Putamen (tissue), 1 donor: Measurements from ENCODE around the gene EPHB6.

Experiments used
- DNase-seq: peaks from one replicate; pipeline ENCODE4 v3.0.0-alpha.2; 2016; ENCODE audit warnings: low spot score

Gene EPHB6, protein sequence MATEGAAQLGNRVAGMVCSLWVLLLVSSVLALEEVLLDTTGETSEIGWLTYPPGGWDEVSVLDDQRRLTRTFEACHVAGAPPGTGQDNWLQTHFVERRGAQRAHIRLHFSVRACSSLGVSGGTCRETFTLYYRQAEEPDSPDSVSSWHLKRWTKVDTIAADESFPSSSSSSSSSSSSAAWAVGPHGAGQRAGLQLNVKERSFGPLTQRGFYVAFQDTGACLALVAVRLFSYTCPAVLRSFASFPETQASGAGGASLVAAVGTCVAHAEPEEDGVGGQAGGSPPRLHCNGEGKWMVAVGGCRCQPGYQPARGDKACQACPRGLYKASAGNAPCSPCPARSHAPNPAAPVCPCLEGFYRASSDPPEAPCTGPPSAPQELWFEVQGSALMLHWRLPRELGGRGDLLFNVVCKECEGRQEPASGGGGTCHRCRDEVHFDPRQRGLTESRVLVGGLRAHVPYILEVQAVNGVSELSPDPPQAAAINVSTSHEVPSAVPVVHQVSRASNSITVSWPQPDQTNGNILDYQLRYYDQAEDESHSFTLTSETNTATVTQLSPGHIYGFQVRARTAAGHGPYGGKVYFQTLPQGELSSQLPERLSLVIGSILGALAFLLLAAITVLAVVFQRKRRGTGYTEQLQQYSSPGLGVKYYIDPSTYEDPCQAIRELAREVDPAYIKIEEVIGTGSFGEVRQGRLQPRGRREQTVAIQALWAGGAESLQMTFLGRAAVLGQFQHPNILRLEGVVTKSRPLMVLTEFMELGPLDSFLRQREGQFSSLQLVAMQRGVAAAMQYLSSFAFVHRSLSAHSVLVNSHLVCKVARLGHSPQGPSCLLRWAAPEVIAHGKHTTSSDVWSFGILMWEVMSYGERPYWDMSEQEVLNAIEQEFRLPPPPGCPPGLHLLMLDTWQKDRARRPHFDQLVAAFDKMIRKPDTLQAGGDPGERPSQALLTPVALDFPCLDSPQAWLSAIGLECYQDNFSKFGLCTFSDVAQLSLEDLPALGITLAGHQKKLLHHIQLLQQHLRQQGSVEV

DNA sequence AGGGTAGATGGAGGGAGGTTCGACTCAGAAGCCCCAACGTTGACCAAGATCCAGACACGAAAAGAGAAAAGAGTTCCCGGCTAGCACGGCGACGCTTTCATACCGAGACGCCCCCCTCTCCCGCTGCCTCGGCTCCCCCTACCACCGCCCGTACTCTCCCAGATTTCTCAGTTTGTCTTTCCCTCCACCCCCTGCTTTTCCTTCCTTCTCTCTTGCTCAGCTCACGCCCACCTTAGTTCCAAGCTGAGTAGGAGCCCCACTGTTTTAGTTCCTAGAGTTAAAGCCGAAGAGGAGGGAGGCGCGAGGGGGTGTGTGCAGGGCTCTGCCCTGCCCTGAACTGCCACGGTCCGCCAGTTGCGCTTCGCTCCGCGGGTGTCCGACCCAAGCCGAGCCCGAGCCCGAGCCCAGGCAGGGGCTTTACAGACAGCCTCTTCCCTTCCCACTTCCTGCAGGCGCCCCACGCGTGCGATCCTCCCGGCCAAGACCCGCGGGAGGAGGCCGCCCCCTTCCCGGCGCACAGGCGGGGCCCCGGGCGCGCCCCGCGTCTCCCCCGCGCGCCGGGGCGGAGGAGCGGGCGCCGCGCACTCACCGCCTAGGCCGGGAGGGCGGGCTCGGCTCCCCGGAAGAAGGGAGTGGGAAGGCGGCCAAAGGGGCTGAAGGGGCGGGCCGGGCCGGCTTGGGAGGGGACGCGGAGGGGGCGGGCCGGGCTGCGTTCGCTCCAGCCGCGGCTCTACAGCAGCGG lies at the start of gene EPHB6:
Gene EPHB6 (plus strand): TSS at position 705 of the 742 bp plus-strand sequence. CDS start 8,152 bp downstream, outside the sequence.
- peak; percentile 72 for DNase-seq

DNA sequence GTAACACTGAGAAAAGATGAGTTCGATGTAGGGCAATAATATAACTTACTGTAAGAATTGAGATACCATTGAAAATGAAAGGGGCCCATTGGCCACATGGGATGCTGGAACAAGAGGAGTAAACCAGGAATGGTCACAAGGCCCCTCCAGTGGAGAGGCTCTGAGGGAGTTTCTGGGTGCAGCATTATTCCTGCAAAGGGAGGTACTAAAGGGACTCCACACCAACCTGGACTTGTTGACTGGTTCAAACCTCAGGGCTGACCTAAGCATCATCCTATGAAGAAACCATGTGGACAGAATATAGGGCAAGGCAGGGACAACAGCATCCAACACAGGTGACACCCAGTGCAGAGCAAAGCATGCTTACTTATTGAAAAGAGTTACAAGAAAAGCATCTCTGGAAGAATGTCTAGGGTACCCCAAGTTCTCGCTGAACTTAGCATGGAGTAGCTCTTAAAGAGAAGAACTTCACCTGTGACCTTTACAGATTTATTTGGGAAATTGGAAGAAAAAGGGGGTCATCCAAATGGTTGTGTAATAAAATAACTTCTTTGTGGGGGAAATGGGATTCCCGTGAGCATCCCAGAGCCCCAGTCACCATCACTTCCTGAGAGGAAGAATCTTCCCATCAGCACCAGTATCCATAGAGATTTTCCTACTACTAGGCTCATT lies 49.4 kb upstream of the EPHB6 start:
- DNase-seq = no peak

DNA sequence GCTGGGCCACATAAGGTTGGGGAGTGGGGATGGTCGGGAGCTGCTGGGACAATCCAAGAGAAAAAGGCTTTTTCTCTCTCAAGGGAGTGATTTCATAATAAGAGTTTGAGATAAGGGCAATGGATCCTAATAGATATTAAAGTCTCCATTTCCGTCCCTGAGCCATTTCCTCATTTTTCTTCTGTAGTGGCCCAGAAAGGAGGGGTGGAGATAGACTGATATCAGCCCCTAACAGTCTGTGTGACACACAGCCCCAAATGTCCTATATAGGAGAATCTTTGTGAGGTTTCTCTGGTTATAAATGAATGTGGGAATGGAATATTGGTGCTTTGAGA lies 48.9 kb upstream of the EPHB6 start:
- no peak for DNase-seq

DNA sequence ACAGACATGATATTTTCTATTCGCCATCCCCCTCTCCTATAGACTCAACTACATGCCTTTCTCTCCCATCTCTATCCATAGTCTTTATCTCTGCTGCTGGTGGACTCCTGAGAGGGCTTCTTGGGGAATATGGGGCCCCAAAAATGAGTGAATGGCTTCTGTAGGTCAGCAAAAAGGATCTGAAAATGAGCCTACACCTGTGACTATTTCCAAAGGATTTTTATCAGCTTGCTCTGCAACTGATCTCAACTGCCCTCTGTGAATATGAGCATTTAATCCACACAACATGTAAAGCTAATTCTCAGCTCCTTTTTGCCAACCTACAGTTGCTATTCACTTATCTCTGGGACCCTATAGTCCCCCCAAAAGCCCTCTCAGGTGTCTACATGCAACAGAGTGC lies 47.9 kb upstream of the EPHB6 start:
- no peak for DNase-seq

DNA sequence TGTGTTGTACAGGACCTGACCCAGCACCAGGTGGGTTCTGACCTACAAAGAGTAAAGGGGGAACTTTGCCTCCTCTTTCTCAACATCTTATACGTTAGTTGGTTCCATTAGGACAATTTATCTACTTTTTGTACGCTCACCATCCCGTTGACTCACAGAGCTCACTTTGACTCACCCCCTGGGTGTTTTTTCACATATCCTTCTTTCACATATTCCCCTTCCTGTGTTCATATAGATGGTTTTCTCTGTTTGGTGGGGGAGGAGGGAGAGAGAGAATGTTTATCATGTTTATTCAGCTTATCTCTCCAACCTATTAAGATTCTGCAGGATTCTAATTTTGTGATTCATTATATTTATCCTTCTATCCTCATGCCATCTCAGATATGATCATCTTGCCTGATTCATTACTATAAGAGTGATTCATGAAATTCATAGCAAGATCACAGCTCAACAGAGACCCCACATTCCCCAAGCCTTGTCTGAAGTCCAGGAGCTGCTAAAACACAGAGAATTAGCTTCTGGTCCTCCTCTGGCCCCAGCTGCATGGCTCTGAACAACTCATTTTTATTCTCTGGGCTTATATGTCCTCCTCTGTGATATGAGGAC lies 46.9 kb upstream of the EPHB6 start:
- DNase-seq = no peak

DNA sequence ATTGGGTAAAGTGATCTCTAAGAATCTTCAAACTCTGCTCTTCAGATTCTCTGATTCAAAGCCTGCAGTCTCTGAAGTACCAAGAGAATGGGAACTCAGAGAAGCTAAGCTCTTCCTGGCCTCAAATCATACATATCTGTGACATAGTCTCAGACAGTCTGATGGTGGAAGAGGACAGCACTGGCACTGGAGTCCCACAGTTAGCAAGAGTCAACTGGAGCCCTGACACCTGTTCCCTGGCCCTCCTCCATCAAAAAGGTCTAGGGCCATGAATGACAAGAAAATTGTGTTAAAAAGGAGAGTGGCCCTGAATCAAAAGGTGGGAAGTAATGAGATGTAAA lies 46.4 kb upstream of the EPHB6 start:
- DNase-seq = no peak

DNA sequence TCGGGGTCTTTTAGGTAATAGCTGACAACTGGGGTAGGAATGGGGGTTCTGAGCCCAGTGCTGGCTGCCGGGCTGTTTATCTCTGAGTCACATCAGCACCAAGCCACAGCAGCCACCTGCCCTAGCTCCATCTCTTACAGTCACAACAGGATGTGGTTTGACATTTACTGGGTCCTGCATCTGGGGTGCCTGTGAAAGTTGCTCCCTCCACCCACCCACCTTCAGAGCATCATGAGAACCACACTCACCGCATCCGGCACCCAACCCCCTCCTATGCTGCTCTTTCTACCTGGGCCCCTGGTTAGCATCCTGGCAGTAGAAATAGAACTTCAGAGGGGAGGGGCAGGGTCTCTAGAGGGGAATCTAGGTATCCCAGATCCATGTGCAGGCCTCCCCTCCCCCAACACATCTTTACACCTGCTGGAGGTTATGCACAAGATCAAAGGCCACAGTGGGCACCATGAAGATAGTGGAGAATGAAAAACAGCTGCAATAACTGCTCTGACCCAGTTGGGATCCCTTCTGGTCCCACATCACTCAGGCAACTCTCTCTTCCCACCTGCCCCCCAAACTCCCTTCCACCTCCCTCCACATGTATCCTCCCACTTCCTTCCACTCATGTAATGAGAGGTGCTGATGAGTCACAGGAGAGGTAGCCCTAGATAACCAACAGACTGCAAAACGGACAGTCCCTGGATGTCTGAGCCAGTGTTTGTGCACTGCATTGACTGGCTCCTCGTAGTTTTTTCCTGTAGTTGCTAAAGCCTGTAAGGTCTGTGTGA lies 45.9 kb upstream of the EPHB6 start:
- no peak for DNase-seq

DNA sequence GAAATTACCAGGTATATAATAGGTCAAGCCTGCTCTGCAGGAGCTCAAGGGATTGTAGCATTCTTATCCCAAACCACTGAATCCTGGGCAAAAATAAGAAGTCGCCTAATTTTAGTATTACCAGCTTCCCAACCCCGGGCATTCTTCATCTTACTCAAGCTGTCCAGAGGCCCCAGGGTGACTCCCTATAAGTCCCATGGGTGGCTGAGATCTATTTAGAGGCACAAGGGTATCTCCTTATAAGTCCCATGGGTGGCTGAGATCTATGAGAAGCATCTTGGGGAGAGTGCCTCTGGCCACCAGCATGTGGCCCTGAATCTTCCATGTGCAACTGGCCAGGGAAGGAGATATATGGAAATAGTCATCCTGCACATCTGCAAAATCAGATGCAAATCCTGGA lies 45.2 kb upstream of the EPHB6 start:
- DNase-seq = no peak

DNA sequence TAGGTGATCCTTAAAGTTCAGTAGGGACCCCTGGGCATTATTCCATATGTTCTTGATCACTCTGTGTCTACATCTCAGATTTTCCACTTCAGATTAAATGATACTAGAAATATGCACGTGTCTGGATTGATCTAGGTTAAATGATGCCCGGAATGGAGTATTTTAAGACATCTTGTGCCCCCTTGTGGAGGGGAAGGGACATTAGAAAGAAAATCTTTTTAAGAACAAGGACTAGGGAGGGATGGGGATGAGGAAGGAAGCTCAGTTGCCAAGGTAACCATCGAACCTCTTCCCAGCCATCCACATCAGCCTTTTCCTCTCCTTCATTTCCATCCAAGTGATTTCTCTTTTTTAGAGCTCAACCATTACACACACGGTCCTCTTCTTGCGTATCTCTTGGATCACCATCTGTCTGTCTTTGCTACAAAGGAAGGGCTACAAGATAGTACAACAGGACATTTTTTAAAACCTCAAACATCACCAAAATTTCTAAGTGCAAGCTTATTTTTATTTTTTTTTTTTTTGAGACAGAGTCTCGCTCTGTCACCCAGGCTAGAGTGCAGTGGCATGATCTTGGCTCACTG lies 43.6 kb upstream of the EPHB6 start:
- peak; percentile 41 for DNase-seq

DNA sequence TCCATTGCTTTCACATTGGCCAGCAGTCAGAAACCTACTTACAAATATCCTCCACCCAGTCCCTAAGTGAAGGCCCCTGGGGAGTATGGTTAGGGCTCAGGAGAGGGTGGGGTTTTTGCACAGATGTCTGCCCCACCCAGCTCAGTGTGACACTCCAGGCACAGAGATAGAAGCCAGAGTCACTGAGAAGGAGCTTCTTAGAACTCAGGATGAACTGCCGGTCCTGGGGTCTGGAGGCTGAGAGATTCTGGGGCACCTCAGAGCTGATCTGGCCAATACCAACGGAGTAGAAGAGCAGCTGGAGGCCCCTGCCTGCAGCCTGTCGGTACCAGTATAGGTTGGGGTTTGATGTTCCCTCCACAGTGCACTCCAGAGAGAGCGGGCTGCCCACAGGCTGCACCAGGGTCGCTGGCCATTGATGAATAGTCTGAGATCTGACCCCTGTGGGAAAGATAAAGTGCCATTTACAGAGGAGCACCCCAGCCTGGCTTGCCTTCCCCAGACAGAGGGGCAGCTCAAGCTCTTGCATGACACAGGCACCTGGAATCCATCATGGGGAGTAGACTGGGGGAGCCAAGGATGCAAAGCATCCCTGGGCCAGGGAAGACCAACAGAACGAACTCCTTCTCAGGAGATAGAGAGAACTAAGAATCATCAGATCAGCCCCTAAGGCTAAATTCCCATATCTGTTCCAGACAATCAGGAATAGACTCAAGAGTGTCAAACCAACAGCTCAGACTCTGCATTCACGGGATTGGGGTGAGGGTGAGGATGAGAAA lies 42.2 kb upstream of the EPHB6 start:
- DNase-seq = no peak

DNA sequence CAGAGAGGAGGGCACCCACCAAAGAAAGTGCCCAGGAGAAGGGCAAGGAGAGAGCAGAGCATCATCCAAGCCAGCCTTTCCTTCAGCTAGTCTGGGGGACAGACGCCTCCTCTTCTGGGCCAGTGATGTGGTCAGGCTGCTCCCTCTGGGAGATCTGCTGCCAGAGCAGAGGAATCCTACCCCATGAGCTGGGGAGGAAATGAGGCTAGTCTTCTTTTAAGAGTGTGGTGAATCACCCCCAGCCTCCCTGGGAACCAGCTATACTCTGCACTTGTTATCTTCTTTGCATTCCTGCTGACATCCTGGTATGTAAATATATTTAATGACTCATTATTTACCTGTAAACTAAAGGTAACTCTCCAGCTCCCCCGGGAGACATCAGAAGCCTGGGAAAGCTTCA lies 41.6 kb upstream of the EPHB6 start:
- DNase-seq = no peak

DNA sequence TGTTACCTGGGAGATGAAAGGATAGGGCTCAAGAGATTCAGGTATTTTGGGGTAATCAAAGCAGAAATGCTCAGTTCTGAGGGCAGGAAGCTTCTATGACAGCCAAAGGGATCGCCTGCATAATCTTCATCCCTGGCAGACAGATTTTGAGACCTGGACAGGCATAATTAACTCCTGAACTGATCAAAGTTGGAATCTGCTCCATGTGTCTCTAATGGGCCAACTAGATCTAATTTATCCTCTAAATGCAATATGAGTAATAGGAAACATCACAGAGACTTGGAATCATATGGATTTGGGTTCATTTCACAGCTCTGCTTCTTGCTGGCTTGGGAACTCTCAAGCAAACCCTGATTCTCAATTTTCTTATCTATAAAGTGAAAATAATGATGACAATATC lies 41.2 kb upstream of the EPHB6 start:
- DNase-seq = no peak

DNA sequence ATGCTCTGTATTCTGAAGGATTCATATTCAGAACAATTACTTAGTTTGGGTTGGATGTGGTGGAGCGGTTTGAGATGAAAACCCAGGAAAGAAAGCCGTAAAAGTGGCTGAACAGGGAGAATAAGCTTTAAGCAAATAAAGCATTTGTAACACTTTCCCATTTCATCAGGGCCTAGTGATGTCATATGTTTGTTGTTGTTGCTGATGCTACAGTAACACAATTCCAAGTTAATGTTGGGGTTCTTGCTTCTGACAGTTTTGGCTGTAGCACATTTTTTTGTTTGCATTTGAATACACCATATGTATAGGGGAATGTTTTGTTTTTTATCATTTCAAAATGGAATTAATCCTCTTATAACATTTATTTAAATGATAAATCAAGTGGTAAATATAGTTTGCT lies 40.4 kb upstream of the EPHB6 start:
- no peak for DNase-seq

DNA sequence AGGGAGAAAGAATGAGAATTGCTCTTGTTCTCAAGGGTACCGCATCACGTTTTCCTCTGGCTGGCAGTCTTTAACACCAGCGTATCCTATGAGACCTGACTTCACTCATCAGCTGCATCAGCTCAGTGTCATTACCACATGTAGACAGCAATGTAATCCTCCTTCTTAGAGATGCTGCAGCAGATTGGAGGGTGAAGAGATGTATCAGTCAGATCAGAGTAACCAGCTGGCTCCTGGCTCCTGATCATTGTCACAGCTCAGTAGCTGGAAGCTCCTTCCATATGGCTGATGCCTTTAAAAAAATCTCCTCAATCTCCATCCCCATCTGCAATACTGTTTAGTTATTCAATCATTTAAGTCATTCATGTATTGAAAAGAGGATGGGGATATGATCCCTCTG lies 39.7 kb upstream of the EPHB6 start:
- no peak for DNase-seq

DNA sequence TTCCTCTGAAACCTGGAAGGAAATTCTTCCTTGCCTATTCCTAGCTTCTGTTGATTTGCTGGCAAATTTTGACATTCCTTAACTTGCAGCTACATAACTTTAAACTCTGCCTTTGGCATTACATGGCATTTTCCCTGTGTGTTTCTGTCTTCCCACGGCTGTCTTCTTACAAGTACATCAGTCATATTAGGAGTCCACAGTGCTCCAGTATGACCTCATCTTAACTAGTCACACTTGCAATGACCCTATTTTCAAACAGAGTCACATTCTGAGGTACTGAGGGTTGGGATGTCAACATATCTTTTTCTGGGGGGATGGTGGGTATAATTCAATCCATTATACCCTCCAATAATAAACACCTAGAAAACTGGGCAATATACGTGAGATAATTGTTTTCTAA lies 37.4 kb upstream of the EPHB6 start:
- no peak for DNase-seq

DNA sequence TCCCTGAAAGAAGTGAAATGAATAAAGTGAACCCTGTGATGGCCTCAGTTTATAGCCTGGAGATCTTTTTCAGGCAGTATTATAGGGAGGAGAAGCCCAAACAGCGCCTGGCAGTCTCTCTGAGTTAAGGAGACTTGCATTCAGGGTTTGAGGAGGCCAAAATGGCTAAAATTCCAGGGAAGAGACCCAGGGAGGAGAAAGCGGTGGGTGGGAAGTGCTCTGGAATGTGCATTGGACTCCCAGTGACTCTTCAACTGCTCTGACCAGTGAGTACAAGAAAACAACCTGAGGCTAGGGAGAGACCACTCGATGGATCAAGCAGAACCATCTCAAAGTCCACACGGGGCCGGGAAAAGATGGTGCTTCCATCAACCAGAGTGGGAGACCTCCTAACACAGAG lies 35.3 kb upstream of the EPHB6 start:
- DNase-seq = no peak

DNA sequence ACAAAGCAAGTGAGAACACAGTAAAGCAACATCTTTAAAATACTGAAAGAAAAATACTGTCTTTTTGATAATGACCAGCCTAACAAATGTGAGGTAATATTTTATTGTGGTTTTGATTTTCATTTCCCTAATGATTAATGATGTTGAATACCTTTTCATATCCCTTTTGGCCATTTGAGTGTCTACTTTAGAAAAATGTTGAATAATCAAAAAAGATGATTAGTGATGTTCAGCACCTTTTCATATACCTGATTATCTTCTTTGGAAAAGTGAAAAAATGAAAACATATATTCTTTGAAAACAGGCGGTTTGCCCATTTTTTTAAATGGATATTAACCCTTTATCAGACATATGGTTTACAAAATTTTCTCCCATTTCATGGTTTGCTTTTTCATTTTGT lies 32.2 kb upstream of the EPHB6 start:
- no peak for DNase-seq

DNA sequence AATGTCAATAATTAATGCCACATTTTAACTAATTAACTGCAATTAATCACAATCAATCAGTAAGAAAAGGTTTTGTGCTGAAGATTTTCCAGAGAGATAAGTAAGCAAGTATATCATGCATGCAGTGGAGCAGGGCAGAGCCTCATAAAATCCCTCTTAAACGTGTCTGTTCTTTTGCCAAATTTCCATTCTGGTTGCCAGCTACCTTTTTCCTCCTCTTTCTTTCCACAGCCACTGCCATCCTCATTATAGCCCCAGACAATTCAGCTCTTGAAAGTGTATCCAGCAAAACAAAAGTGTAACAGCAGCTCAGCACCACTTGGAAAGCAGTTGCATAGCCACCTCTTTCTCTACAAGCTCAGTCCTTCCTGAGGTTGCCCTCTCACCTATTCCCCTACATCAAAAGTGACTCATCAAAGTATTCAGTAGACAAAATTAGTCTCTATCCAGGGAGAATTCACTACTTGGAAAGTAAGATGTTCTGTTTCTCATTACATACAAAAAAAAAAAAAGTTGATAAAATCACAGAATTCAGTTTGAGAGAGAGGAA lies 26.9 kb upstream of the EPHB6 start:
- no peak for DNase-seq

DNA sequence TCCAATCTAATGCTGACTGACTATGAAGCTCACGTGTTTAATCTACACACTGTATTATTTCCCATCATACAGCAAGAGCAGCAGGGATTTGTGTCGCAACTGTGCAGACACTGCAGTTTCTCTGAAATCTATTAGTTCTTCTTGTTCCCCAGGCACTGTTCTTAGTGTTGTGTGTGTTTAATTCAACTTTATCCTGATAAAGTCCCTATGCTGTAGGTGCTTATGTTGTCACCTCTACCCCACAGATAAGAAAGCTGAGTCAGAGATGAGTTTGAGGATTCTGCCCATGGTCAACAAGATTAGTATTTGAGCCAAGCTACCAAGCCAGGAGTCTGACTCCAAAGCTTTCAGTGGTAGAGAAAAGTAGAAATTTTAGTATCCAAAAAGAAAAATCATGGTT lies 22.5 kb upstream of the EPHB6 start:
- no peak for DNase-seq
